ENCODE measurements around the gene LHX8. TPM values are rescaled to one million over a fixed set of nuclear protein-coding genes. Genes with fewer than 3 reads are reported as not detected.

Gene LHX8
- total and polyA plus RNA-seq, 2 of the 13 experiments (the other 11 are each of a cell fraction or from before 2014, with no cell fraction given) = not detected

- no peaks in the 10 kb centered on the region; a peak in 1 of 5 replicates for H3K27me3 ChIP-seq (ENCODE audit: control insufficient read depth in 1 of 2, insufficient read depth in 2 of 2, low read length in 2 of 2)
- no TSS peak for BruUV-seq (replicated peaks)
- H3K4me2 ChIP-seq (ENCODE audit: low read depth, low read length) = 0 out of 2 replicates have a peak overlapping the region, but pooled peaks have one; percentile 15
- no peaks in the 10 kb centered on the region for H3K4me1 ChIP-seq (ENCODE audit: insufficient read depth, low read length)
- no peaks in the 10 kb centered on the region for H4K20me1 ChIP-seq (ENCODE audit: insufficient read depth, low read length)
- DNase-seq (ENCODE audit: low spot score) (no peak), FAIRE-seq (no peak), ATAC-seq (peak; percentile 59)
- 1% methylated on average over 10 of the region's 10 CpGs for WGBS (ENCODE audit: low lambda C conversion rate)
- ChIA-PET POLR2A (no interaction called here), CTCF (ENCODE audit: low intra/inter-chr PET ratio, low total read pairs) (no interaction called here)
- H2AFZ ChIP-seq (ENCODE audit: low read length) = no peak overlapping the region
- no peak overlapping the region for H3K4me3 ChIP-seq (replicated peaks in 1 of 3; ENCODE audit: insufficient read depth in 1 of 3, low read depth in 2 of 3, low read length in 3 of 3)
- no peak overlapping the region for H3K27ac ChIP-seq (ENCODE audit: extremely low read length, insufficient read depth, low read length)
- no peaks in the 10 kb centered on the region for H3K9me3 ChIP-seq (ENCODE audit: low read length)
- no peak overlapping the region for H3K9ac ChIP-seq (ENCODE audit: insufficient read depth, low read depth, low read length)
- intact Hi-C loops (cut with micrococcal nuclease; ENCODE audit: unreplicated experiment) (no loop called here), in situ Hi-C loops (cut with HindIII; ENCODE audit: extremely low pct_ligation_motif_present, low pct_unique_long_range_greater_than_20kb) (no loop called here)
- H3K36me3 ChIP-seq (replicated peaks in 1 of 2; ENCODE audit: control insufficient read depth in 1 of 2, insufficient read depth in 2 of 2, low read length in 2 of 2) = no peaks in the 10 kb centered on the region
- H3K79me2 ChIP-seq (ENCODE audit: insufficient read depth, low read length) = no peaks in the 10 kb centered on the region
- no peak for TF ChIP-seq NONO (IDR thresholded peaks at IDR 0.05)
- no peak for TF ChIP-seq NONO (CRISPR knock-in tag; conservative IDR thresholded peaks at IDR 0.05)
- no peak for TF ChIP-seq PRDM4 (CRISPR knock-in tag; IDR thresholded peaks at IDR 0.05; ENCODE audit: borderline replicate concordance)
- TF ChIP-seq HOXA9 (CRISPR knock-in tag; IDR thresholded peaks at IDR 0.05; ENCODE audit: borderline replicate concordance) = no peak
- TF ChIP-seq YEATS4 (CRISPR knock-in tag; IDR thresholded peaks at IDR 0.05; ENCODE audit: borderline replicate concordance) = no peak
- TF ChIP-seq ZNF782 (CRISPR knock-in tag; IDR thresholded peaks at IDR 0.05; ENCODE audit: borderline replicate concordance) = no peak
- TF ChIP-seq SIN3A (IDR thresholded peaks at IDR 0.05; ENCODE audit: borderline replicate concordance, low read depth, low read length) = no peak
- no peak for TF ChIP-seq JDP2 (CRISPR knock-in tag; IDR thresholded peaks at IDR 0.05; ENCODE audit: borderline replicate concordance)
- TF ChIP-seq TIGD3 (CRISPR knock-in tag; IDR thresholded peaks at IDR 0.05; ENCODE audit: borderline replicate concordance) = no peak
- TF ChIP-seq ZBTB20 (CRISPR knock-in tag; IDR thresholded peaks at IDR 0.05; ENCODE audit: borderline replicate concordance, low read depth) = no peak
- TF ChIP-seq TAF1 (CRISPR knock-in tag; IDR thresholded peaks at IDR 0.05) = no peak
- TF ChIP-seq KLF16 (CRISPR knock-in tag; IDR thresholded peaks at IDR 0.05) = no peak
- TF ChIP-seq ZBTB8A (CRISPR knock-in tag; IDR thresholded peaks at IDR 0.05; ENCODE audit: borderline replicate concordance, low read depth) = no peak
- TF ChIP-seq FIP1L1 (IDR thresholded peaks at IDR 0.05; ENCODE audit: borderline replicate concordance, insufficient read depth, low read depth, low read length) = no peak
- TF ChIP-seq SRY (CRISPR knock-in tag; IDR thresholded peaks at IDR 0.05) = no peak
- TF ChIP-seq SOX6 (IDR thresholded peaks at IDR 0.05) = no peak
- no peak for TF ChIP-seq SOX6 (CRISPR knock-in tag; IDR thresholded peaks at IDR 0.05)
- TF ChIP-seq IRF9 (CRISPR knock-in tag; IDR thresholded peaks at IDR 0.05; ENCODE audit: borderline replicate concordance) = no peak
Measured at GRCh38 chr1:75100481-75101092, 33.6 kb upstream of the LHX8 start.

All from HepG2 (cell line).